ENCODE data around the gene PDC. TPM values are rescaled to one million over a fixed set of nuclear protein-coding genes. Genes with fewer than 3 reads are reported as not detected.

Gene PDC
- under 1 TPM in 7 of 10 donors, not detected in 3; 0.21 to 0.80 (median 0.34) TPM for polyA plus RNA-seq (ENCODE audit: insufficient read length in 10 of 10)
- long read RNA-seq, donor 1: 0 reads
- long read RNA-seq, donor 2: 0 reads
- long read RNA-seq, donor 3: 0 reads
- long read RNA-seq, donor 4: 0 reads
- long read RNA-seq, donor 5: 0 reads
- long read RNA-seq, donor 6: 0 reads
- long read RNA-seq, donor 7: 0 reads
- long read RNA-seq, donor 8: 0 reads
- long read RNA-seq, donor 9: 0 reads

GRCh38 chr1:186461014-186461413, at the start of gene PDC:
PDC (minus strand) TSS chr1:186461114; CDS start chr1:186449459, 11,655 bp downstream.
- DNase-seq: no peak

- DNase-seq: peak in 1 of 3 donors; percentile 62
Measured at GRCh38 chr1:186503190-186503589, 42.3 kb upstream of the PDC start.

DNA sequence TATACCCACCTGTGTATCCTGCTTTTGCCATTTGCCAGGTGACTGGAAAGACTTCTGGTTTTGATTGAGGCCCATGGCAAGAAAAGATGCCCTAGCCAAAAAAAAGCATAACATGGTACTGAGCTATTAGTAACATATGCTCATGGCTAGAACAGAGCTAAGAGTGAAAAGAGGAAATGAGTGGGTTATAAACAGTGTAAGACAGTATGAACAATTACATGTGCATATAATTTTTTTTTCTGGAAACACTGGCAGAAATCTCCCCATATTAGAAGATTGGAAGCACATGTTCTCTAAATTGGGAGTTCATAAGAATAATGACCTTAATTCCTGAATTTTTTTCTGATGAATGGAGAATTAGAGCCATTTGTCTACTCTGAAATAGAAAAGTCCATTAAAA, 41.2 kb upstream of the PDC start:
- DNase-seq: peak in 2 of 3 donors; percentile 43 to 51

- no peak for DNase-seq
Measured at GRCh38 chr1:186500804-186501203, 39.9 kb upstream of the PDC start.

GRCh38 chr1:186499571-186499970, 38.7 kb upstream of the PDC start:
- DNase-seq: no peak

GRCh38 chr1:186498695-186499389, 37.9 kb upstream of the PDC start:
- DNase-seq: peak in 2 of 3 donors; percentile 19 to 82

GRCh38 chr1:186498071-186498470, 37.2 kb upstream of the PDC start:
- DNase-seq: no peak

GRCh38 chr1:186497651-186498050, 36.7 kb upstream of the PDC start:
- DNase-seq: no peak

GRCh38 chr1:186496171-186496851, 35.4 kb upstream of the PDC start:
- no peak for DNase-seq

DNA sequence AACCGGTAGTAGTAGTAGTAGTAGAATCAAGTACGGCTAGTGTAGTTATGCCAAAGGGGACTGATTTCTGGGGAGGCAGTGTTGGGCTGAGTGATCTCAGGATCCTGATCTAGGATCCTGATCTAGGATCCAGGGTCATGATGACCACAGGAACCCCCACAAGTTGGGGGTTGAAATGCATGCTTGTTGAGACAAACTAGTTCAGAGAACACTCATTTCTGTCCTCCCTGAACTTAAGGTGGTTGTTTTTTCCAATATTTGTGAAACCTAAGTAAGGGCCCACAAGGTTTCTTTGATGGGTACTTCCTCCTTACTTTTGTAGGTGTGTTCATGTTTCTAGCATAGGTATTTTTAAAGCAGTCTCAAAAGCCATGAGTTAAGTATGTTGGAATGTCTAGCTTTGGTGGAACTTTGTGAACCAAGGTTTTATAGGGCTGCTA, 33.9 kb upstream of the PDC start:
- no peak for DNase-seq

DNA sequence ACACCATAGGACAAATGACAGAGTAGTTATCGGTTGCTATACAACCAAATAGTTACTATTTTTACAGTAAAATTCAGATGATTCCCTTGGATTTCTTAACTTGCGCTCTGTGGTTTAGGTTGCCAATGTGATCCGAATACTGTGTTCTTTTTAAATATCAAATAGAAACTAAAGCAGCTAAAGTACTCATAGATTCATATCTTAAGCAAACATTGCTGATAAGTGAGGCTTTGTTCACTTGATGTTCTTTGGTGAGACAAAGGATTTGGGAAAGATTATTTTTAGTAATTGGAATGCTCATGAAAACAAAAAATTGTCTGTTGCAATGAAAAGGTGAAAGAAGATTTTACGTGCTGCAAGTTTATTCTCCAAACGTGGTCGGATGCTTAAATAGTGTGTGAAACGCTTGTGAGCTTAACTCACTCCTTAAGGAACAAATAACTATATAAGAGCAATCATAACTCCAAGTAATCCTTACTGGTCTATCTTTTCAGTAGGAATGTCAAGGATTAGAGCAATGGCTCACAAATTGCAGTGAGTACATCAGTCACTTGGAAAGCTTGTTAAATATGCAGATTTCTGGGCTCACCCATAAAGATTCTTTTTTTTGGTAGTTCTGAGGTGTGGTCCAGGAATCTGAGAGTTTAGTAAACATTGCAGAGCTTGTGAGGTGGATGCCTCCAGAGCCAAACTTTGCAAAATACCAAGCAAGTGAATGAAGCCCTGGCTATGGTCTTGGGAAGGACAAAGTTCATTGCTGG, 31.8 kb upstream of the PDC start:
- DNase-seq: no peak

- DNase-seq: no peak
Measured at GRCh38 chr1:186491336-186491735, 30.4 kb upstream of the PDC start.

- DNase-seq: peak in 1 of 3 donors; percentile 66
Measured at GRCh38 chr1:186487163-186487562, 26.2 kb upstream of the PDC start.

- no peak for DNase-seq
Measured at GRCh38 chr1:186486061-186486460, 25.1 kb upstream of the PDC start.

- DNase-seq: no peak
Measured at GRCh38 chr1:186483561-186483960, 22.6 kb upstream of the PDC start.

GRCh38 chr1:186482661-186483255, 21.8 kb upstream of the PDC start:
- peak; percentile 72 to 87 (median 83) for DNase-seq

GRCh38 chr1:186481303-186481888, 20.5 kb upstream of the PDC start:
- no peak for DNase-seq

DNA sequence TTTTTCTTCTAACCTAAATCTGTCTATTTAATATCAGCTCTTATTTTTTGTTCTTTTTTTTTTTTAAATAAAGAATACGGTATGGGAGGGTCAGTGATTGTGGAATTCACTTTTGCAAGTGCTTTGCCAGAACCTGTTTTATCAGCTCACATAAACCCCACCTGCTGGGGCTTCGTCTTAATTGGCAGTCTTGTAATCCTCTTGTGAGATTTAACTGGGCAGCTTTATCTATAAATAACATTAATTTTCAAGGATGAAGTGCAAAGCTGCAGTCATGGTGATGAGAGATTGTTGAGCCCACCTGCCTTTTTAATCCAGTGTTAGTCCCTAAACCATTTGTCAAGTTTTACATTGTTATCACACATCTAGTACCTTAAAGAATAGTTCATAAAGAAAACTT, 18.2 kb upstream of the PDC start:
- no peak for DNase-seq

DNA sequence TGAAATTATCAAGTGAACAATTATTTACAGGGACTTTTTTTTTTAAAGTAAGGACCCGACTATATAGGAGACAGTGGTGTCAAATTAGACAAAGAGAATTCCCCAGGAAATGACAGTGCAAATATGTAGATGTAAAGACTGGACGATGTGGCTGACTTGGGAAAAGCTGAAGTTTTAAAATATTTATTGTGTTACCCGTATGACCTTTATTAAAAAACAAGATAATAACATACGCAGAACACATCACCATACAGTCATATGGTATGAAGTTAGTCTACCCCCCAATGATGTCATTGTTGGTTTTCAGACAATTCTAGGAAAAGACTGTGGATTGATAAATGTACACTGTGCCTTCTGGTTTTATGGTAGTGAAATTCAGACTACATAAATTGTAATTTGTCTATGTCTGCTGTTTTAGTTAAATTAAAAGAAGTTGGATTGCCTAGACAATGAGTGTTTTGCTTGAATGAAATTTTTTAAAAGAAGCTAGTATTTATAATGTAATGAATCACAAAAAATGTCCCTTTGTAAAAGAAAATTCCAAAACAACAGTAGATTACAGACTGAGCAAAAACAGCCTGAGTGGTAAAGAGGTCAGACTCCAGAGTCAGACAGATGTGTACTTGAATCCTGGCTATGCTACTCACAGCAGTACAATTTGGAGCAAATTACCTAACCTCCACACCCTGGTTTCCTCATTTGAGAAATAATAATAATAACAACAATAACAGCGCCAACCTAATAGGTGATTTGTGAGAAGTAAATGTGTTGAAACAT, 15.5 kb upstream of the PDC start:
- DNase-seq: peak in 1 of 3 donors; percentile 26

DNA sequence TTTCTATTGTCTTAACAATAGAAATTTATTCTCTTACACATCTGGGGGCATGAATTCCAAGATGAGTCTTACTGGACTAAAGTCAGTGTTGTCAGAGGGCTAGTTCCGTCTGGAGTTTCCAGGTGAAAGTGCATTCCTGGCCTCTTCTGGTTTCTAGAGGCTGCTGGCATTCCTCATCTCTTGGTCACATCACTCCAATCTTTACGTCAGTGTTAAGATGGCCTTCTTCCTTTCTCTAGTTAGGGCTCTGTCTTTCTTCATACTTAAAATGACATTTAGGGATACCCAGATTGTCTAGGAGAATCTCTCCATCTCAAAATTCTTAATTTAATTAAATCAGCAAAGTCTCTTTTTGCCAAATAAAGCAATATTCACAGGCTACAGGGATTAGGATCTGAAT, 13.3 kb upstream of the PDC start:
- DNase-seq: no peak

DNA sequence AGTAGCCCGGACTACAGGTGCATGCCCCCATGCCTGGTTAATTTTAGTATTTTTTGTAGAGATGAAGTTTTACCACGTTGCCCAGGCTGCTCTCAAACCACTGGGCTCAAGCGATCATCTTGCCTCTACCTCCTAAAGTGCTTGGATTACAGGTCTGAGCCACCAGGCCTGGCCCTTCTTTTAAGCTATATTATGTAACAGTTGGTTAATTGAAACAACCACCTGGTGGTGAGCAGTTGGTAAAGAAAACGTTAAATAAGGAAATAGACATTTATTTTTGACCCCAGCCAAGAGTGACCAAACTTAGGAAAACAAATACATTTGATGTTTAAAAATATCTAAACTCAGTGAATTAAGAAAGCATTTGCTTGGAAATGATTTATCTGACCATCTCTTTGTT, 12.1 kb upstream of the PDC start:
- no peak for DNase-seq
